A549 treated with RU486 at 1 μM for 4 hours (cell line): ENCODE results near the gene PRRT1. TPM values are rescaled to one million over a fixed set of nuclear protein-coding genes. Genes with fewer than 3 reads are reported as not detected.

ENCODE experiments used
- total RNA-seq: library from RNA; stranded (reverse); fragments of 200-300 nt; extraction: Qiagen RNA extraction; gene quantifications from 5 replicates; pipeline ENCODE4 v1.2.3, GENCODE V29; 2022; ENCODE audit warnings: low read depth

Gene PRRT1
- 0.59 to 0.97 TPM (median 0.74 TPM) in 5 replicates for total RNA-seq

DNA sequence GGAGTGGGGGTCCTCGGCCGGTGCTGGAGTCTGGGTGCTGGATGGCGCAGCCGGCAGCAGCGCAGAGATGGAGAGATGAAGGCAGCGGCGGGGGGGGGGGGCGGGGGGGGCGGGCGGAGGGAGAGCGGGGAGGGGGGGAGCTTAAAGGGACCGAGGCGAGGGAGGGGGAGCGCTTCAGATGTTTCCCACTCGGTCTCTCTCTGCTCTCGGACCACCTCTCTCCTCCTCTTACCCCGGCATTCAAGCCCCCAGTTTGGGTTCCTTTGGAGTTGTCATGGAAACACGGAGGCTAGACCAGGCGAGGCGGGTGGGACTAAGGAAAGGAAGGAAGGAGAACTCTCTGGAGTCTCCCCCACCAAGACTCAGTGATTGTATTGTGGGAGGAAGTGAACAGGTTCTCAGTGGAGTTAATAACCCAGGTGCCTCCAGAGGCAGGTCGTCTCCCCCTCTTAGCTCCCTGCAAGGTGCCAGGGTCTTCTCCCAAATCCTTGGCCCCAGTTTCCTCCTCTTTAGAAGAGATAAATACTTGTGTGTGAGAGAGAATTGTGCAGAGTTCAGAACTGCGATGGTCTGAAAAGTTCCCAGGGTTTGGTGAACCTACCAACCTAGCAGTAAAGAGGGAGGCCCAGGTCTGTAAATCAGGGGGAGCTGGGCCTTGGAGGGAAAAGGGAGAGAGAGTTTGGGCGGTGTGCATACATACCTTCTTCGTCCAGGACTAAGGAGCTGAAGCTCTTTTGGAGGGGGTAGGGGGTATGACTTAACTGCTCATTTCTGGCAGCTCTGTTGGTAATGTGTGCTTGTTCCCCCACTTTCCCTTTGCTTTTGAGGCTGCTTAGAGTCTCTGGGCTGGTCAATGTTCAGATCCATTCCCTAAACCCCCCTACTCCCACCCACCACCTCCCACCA is at the start of gene PRRT1:
Gene PRRT1 (minus strand): TSS at position 77 of the 906 bp plus-strand sequence. CDS start 112 bp downstream, outside the sequence.

DNA sequence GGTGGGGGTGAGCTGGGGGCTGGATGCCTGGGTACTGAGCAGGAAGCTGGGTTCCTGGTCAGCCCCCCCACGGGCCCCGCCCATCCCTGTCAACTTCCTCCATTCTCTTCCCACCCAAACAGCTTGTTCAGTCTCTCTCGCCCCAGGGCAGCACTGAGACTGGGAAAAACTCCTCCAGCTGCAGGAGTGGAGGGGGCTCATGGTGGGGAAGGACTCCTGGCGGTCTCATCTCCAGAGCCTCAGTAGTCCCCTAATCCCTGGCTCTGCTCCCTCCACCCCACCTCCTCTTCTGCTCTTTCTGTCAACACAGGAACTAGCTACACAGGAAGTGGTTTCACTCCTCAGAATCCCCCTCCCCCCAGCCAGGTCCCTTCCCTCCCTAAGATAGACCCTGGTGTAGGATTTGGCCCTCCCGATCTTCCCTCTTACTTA is 40.9 kb upstream of the PRRT1 start, which contains the start of gene GPSM3:
Gene GPSM3 (minus strand): TSS at position 36 of the 432 bp plus-strand sequence. CDS start 130 bp downstream, outside the sequence.

DNA sequence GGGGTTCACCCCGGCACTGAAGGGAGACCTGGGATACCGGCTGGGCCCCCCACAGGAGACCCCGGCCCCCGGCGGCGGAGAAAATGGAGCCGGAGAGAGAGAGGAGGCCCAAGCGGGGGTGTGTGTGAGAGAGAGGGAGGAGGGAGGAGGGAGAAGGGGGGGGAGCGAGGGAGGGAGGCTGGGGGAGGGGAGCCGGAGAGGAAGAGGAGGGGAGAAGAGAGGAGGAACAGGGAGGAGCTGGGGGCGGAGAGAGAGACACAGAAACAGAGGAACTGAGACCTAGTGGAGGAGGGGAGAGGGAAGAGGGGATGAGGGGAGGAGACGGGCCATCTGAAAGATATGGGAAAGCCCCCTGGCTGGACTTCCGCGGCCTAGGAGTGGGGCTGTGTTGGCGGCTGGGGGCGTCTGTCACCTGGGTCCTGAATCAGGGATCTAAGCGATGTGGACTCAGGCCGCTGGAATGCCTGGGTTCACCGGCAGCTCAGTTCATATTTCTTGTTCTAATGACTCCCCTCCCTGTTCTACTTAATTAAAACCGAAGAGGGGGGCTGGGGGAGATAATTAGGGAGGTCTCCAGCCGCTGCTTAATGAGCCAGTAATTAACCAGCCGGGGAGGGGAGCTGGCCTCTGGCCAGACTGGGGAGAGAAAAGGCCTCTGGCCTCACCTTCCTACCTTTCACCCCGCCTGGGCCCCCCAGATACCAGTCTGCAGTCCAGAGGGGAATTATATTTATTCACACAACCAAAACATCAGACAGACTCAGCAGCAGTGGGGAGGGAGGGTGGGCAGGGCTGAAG is 38.5 kb upstream of the PRRT1 start, which contains the start of gene PBX2:
Gene PBX2 (minus strand): TSS at position 149 of the 798 bp plus-strand sequence. CDS start 287 bp downstream, outside the sequence.

DNA sequence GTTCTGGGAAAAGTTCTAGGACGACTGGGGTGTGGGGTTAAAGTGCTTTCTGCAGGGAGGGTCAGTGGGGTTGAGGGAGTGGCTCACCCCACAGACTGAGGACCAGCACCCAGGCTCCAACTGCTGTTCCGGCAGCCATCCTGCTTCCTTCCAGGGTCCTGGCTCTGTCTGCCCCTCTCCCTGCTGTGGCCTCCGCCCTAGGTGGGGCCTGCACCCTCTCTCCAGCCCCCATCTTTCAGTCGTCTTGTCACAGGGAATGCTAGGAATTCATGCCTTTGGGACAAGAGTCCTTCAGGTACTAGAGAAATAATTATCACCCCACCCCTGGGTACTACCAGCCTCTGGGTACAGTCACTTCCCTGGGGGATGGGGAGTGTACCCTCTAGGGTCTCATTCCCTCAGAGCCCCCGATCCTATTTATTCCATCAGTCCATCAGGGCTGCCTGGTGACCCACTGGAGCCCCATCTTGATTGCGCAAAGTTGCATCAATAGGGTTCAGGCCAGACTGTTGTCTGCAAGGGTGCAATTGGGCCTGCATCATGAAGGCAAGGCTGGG is 32.4 kb upstream of the PRRT1 start, which contains the start of gene AGER:
Gene AGER (minus strand): TSS at position 170 of the 557 bp plus-strand sequence. CDS start 31 bp downstream, at position 139.

DNA sequence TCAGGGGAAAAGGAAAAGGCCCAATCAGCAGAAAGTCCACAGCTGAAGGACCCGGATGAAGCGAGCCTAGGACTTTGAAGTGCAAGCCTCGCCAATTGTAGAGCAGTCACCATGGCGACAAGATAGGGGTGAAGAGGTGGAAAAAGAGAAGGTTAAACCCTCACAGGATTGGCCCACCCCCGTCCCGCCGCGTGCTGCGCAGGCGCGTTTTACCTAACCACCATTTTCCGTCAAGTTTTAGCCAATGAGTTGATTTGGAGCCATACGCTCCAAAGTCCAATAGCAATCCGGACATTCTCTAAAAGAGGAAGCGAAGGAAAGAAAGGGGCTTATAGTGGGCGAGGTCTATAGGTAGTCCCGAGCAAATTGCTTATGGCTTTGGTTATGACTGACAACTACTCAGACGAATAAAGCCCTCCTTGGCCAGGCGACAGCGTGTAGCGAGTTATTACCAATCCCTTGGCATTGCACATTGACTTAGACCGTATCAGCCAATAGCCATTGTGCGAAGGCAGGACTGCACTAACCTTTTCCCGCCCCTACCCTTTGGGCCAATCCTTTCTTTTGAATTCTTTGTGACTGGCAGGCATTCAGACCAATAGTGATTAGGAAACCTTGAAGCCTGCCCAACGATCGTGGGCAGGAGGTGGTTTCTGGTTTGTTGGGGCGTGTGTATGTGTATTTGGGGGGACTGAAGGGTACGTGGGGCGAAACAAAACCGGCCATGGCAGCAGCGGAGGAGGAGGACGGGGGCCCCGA is 26.2 kb upstream of the PRRT1 start, which contains the start of gene RNF5:
Gene RNF5 (plus strand): TSS at position 618 of the 759 bp plus-strand sequence. CDS start 107 bp downstream, at position 725.

DNA sequence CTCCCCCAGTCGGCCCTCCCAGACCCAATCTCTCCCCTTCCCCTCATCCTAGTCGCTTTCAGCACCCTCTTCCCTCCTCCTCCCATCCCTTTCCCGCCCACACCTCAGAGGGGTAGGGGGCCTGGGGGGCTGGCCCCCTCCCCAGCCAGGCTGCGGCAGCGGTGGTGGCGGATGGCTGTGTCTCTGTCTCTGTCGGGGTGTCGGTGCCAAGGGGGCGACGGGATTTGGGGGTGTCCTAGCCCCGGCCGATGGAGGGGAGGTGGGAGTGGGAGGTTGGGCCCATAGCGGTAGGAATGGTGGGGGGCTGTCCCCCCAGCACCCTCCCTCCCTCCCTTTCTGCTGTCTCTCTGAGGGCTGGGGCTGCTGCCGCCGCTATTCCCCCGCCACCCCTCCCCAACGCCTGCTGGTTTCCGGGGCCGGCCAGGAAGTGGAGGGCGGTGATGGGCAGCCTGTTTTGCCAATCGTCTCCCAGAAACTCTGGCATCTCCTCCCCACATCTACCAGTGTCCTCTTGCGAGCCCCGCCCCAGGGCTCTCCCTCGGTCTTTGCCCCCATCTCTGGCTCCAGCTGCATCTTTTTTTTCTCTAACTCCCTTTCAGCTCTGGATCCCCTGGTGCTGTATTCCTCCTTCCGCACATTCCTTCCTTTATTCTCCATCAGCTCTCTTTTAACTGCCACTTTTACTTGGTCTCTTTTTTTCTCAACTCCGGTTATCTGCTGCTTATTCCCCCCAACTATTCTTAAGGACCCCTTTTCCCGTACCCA is 24.2 kb upstream of the PRRT1 start, which contains the start of gene AGPAT1:
Gene AGPAT1 (minus strand): TSS at position 374 of the 765 bp plus-strand sequence. CDS start 4,588 bp downstream, outside the sequence.

DNA sequence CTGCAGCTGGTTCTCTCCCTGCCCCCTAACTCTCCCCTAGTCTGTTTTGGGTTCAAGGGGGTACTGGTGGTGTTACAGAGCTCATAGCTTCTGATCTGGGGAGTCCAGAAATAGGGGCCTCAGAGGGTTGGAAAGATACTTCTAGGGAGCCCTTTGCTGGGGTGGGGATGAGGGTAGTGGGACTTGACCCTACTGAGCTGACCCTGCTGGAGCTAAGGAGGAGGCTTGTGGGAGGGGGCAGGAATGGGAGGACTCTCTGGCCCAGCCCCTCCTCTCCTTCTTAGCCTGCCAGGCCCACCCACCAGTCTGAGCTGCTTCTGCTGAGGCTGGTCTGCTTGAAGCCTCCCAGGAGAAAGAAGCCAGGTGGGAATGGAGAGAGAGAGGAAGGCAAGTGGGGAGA is 12.6 kb upstream of the PRRT1 start, which contains the start of gene EGFL8:
Gene EGFL8 (plus strand): TSS at position 301 of the 400 bp plus-strand sequence. CDS start 1,571 bp downstream, outside the sequence.

DNA sequence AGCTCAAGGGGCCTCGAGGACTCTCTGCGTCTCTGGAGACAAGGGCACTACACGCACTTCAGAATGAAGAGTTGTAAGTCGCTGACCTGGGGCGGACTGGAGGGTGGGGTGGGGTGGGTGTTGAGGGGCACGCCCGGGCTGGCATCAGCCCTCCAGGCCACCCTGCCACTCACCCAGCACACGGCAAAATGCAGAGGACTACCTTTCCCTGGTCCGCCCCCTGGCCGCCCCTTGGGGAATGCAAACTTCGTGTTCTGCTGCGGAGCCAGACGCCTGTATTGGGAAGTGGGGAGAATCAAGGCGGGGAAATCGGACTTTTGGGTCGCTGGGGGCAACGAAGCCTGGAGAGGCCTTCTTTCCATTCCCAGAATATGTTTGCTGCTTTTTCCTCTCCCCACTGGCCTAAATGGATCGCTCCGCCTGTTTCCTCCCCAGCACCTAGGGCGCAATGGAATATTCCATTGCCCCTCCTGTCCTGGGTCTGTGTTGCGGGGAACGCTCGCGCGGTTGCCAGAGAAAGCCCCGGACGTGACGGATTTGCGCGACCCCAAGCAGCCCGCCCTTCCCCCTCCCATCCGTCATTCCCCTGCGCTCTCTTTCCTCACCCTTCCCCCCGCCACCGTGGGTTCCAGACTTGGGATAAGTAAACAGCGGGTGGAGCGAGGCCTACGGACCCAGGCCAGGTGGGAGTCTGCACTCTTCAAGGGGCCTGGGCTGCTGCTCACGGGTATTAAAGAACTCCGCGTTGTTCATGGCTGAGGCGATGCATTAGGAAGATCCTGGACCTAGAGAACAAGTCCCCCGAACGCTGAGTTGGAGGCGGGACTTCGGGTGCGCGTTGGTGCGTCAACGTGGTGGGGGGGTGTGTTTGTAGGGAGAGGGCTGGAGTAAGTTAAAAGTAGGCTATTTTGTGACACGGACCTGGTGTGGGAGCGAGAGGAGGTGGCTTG is 2.1 kb upstream of the PRRT1 start, which contains the start of gene PPT2:
Gene PPT2 (plus strand): TSS at position 578 of the 950 bp plus-strand sequence. CDS start 454 bp downstream, outside the sequence.

DNA sequence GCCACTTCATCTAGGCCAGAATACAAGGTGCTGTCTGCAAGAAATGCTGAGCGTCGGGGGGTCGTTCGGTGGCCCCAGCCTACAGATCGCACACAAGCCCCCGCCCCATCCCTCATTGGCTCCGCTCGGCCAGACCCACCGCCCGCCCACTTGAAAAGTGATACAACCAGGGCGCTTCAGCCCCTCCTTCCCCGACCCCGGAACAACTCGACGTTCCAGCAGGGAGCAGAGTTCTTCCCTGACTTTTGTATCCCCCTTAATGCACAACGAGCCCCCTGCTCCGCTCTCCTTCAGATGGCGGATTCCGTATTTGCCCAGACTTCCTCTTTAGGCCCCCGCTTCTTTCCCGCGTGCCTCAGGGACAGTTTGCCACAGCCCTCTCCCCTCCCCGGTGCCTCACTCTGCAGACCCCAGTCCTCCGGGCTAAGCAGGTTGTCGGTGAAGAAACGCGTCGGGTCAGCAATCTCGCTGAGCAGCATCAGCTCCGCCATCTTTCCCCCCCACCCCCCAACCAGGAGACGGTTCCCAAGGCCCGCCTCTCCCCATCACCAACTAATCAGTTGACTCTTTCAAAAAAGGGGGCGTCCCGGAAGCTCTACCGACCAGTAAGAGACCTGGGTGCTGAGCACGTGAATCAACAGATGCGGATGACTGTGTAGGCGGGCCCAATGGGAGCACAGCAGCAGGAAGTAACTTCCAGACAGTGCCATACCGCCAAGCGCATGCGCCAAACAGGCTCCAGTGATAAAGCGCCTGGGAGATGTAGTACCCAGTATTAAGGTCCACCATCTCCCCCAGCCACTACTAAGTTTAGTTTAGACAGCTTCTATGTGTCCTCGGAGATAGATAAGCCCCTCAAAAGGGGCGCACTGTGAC is 23.8 kb downstream of the PRRT1 start, which contains the start of gene ATF6B:
Gene ATF6B (minus strand): TSS at position 530 of the 876 bp plus-strand sequence. CDS start 39 bp downstream, at position 491.

DNA sequence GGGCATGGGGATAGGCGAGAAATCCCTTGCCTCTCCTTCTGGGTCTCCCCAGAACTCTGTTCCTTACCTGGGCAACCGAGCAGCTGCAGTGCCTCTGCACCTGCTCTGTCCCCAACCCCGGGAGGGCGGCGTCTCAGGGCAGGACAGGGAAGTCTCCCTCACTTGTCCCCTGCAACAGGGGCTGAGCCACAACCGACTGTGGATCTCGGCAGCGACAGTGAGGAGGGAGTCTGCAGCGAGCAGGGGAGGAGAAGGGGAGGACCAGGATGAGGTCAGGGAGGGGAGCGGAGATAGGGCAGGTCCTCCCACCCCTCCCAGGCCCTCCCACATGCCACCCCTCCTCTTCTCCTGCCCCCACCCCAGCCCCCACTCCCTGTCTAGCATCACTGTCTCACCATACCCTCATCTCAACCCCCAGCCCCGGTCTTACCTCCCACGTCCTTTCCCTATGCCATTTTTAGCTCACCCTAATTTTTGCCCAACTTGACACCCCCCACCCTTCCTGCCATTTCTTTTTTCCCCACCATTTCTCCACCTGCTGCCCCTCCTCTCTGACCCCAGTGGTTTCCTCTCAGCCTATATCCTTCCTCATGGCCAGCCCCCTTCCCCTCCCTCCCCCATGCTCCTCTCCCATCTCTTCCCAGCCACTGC is 42.5 kb downstream of the PRRT1 start, which contains the start of gene TNXB:
Gene TNXB (minus strand): TSS at position 225 of the 651 bp plus-strand sequence. CDS start 11,140 bp downstream, outside the sequence.

Other genes with a start within 250 kb of the PRRT1 start
- 3.1 to 4.9 TPM (median 4.2 TPM) in 5 replicates for gene ZBTB12, start 249.9 kb downstream of the PRRT1 start, total RNA-seq
- 0.15 to 0.45 TPM (median 0.35 TPM) in 5 replicates for gene C2, start 224.2 kb downstream of the PRRT1 start, total RNA-seq
- 2.0 to 3.3 TPM (median 2.9 TPM) in 5 replicates for gene CFB, start 205.8 kb downstream of the PRRT1 start, total RNA-seq
- gene NELFE, start 193.0 kb downstream of the PRRT1 start, total RNA-seq: 75.3 to 97.3 TPM (median 88.3 TPM) in 5 replicates
- gene SKIC2, start 192.8 kb downstream of the PRRT1 start, total RNA-seq: 19.8 to 25.9 TPM (median 24.7 TPM) in 5 replicates
- 11.0 to 14.3 TPM (median 11.9 TPM) in 5 replicates for gene DXO, start 179.8 kb downstream of the PRRT1 start, total RNA-seq
- 0.50 to 1.7 TPM (median 0.99 TPM) in 5 replicates for gene C4A, start 169.9 kb downstream of the PRRT1 start, total RNA-seq
- 0.34 to 1.5 TPM (median 0.57 TPM) in 5 replicates for gene C4B, start 137.1 kb downstream of the PRRT1 start, total RNA-seq
- not detected in 5 replicates for gene CYP21A2, start 113.5 kb downstream of the PRRT1 start, total RNA-seq
- gene TNXB, start 42.6 kb downstream of the PRRT1 start, total RNA-seq: 0.54 to 0.95 TPM (median 0.63 TPM) in 5 replicates
- 24.9 to 35.5 TPM (median 34.2 TPM) in 5 replicates for gene ATF6B, start 23.7 kb downstream of the PRRT1 start, total RNA-seq
- gene FKBPL, start 21.7 kb downstream of the PRRT1 start, total RNA-seq: 7.4 to 7.9 TPM (median 7.7 TPM) in 5 replicates
- 7.0 to 9.9 TPM (median 8.1 TPM) in 5 replicates for gene PPT2, start 2.2 kb upstream of the PRRT1 start, total RNA-seq
- 0.95 to 2.5 TPM (median 2.2 TPM) in 5 replicates for gene EGFL8, start 12.7 kb upstream of the PRRT1 start, total RNA-seq
- gene AGPAT1, start 24.1 kb upstream of the PRRT1 start, total RNA-seq: 31.2 to 41.0 TPM (median 38.4 TPM) in 5 replicates
- 33.1 to 49.3 TPM (median 47.7 TPM) in 5 replicates for gene RNF5, start 26.5 kb upstream of the PRRT1 start, total RNA-seq
- gene AGER, start 32.3 kb upstream of the PRRT1 start, total RNA-seq: 1.4 to 1.9 TPM (median 1.7 TPM) in 5 replicates
- gene PBX2, start 38.3 kb upstream of the PRRT1 start, total RNA-seq: 13.3 to 19.7 TPM (median 17.1 TPM) in 5 replicates
- gene GPSM3, start 40.7 kb upstream of the PRRT1 start, total RNA-seq: 0.26 to 0.58 TPM (median 0.38 TPM) in 5 replicates
- gene NOTCH4, start 72.1 kb upstream of the PRRT1 start, total RNA-seq: 0.22 to 0.73 TPM (median 0.46 TPM) in 5 replicates
- not detected in 5 replicates for gene TSBP1, start 220.0 kb upstream of the PRRT1 start, total RNA-seq